Body of pancreas (tissue), 4 donors: ENCODE results near the gene CCDC124. TPM values are rescaled to one million over a fixed set of nuclear protein-coding genes. Genes with fewer than 3 reads are reported as not detected.

Experiments used
- ATAC-seq: fragments of 150-250 bp; one replicate; pipeline ENCODE4 v1.9.1; 2016
- DNase-seq, 4 donors: peaks; one replicate each; pipeline ENCODE4 v3.0.0-alpha.2; 2019
- H3K27ac ChIP-seq, 4 donors: fragments of 200-600 bp; sonication (generic); 1 replicate in 3 of 4; 2 replicates in 1 of 4; pipeline versions ENCODE4 v1.5.1 to v1.6.1; 2016 to 2019; ENCODE audit warnings: mild to moderate bottlenecking in 1 of 4, mixed read lengths in 1 of 4, moderate library complexity in 1 of 4
- H3K27me3 ChIP-seq, 2 donors: fragments of 200-600 bp; sonication (generic); one replicate each; pipeline ENCODE4 v1.6.0; 2016; ENCODE audit warnings: mild to moderate bottlenecking in 1 of 2
- H3K36me3 ChIP-seq, 2 donors: fragments of 200-600 bp; sonication (generic); replicated peaks in 1 of 2; 2 replicates each; pipeline ENCODE4 v1.5.1; 2016; ENCODE audit warnings: low read depth in 2 of 2; ENCODE audit not compliant: insufficient read depth in 1 of 2
- H3K4me1 ChIP-seq: fragments of 200-600 bp; sonication (generic); one replicate; pipeline ENCODE4 v1.6.0; 2016
- H3K4me3 ChIP-seq, 2 donors: fragments of 200-600 bp; sonication (generic); 1 replicate in 1 of 2; 2 replicates in 1 of 2; pipeline ENCODE4 v1.5.1; 2016 to 2019
- H3K9me3 ChIP-seq, 3 donors: fragments of 200-600 bp; sonication (generic); 1 replicate in 2 of 3; 2 replicates in 1 of 3; pipeline ENCODE4 v1.5.1; 2016
- POLR2A ChIP-seq, 3 donors: fragments of 450-650 bp; IDR thresholded peaks; one replicate each; pipeline ENCODE4 v1.6.1; 2016; ENCODE audit warnings: antibody characterized with exemption in 3 of 3, mild to moderate bottlenecking in 2 of 3
- WGBS, 2 donors: methylation state at CpG; one replicate each; pipeline ENCODE4 v1.1.5; 2017; 5-methylcytosine and 5-hydroxymethylcytosine counted together
- intact Hi-C: fragments of 100-400 bp; cut with DNase I; formaldehyde crosslinking; loops from one replicate; pipeline ENCODE4 v1.15.1; 2023
- total RNA-seq, 2 donors: library from RNA; depleted of rRNA; stranded (reverse); fragments of >200 nt; gene quantifications; one replicate each; pipeline ENCODE4 v1.1.0, GENCODE V29; 2016
- TF ChIP-seq, protein P1 (sequence below), 7 experiments: fragments of 450-650 bp in 4 of 7; fragments of 200-600 bp in 3 of 7; sonication (generic) in 3 of 7; IDR thresholded peaks; one replicate each; pipeline ENCODE4 v1.5.1; 2016 to 2019; ENCODE audit warnings: antibody characterized with exemption in 7 of 7

Gene CCDC124
- total RNA-seq, 2 donors from 2014 or later = 25.2 to 84.0 TPM

GRCh38 chr19:17973759-17974158 is 40.9 kb downstream of the CCDC124 start:
- H3K27ac ChIP-seq = no peak overlapping the region
- no peak for ATAC-seq
- 72 to 81% methylated on average over 6 to 12 of the region's 23 CpGs for WGBS, 2 donors
- H3K36me3 ChIP-seq = no peaks in the 10 kb centered on the region
- H3K9me3 ChIP-seq = no peaks in the 10 kb centered on the region
- no peak for DNase-seq
- no peak for TF ChIP-seq POLR2A (IDR thresholded peaks at IDR 0.05)
- TF ChIP-seq, protein P1, sequence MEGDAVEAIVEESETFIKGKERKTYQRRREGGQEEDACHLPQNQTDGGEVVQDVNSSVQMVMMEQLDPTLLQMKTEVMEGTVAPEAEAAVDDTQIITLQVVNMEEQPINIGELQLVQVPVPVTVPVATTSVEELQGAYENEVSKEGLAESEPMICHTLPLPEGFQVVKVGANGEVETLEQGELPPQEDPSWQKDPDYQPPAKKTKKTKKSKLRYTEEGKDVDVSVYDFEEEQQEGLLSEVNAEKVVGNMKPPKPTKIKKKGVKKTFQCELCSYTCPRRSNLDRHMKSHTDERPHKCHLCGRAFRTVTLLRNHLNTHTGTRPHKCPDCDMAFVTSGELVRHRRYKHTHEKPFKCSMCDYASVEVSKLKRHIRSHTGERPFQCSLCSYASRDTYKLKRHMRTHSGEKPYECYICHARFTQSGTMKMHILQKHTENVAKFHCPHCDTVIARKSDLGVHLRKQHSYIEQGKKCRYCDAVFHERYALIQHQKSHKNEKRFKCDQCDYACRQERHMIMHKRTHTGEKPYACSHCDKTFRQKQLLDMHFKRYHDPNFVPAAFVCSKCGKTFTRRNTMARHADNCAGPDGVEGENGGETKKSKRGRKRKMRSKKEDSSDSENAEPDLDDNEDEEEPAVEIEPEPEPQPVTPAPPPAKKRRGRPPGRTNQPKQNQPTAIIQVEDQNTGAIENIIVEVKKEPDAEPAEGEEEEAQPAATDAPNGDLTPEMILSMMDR (IDR thresholded peaks at IDR 0.05) = no peak
- intact Hi-C loops = no loop called here
- H3K27me3 ChIP-seq = no peaks in the 10 kb centered on the region
- no peak overlapping the region for H3K4me3 ChIP-seq
- H3K4me1 ChIP-seq = no peaks in the 10 kb centered on the region

- no peaks in the 10 kb centered on the region for H3K27me3 ChIP-seq
- ATAC-seq (no peak), DNase-seq (no peak)
- H3K4me1 ChIP-seq = no peaks in the 10 kb centered on the region
- intact Hi-C loops = no loop called here
- H3K27ac ChIP-seq = no peak overlapping the region
- 74% methylated on average over 6 of the region's 6 CpGs; no CpG with 5 or more reads in 1 of the 2 donors for WGBS, 2 donors
- no peaks in the 10 kb centered on the region for H3K36me3 ChIP-seq
- H3K4me3 ChIP-seq = no peak overlapping the region
- no peak for TF ChIP-seq POLR2A (IDR thresholded peaks at IDR 0.05)
- TF ChIP-seq, protein P1 (IDR thresholded peaks at IDR 0.05) = no peak
- H3K9me3 ChIP-seq = no peaks in the 10 kb centered on the region
Measured at GRCh38 chr19:17974551-17974950, 41.7 kb downstream of the CCDC124 start.

- no peak overlapping the region for H3K4me3 ChIP-seq
- no peaks in the 10 kb centered on the region for H3K27me3 ChIP-seq
- no peak for TF ChIP-seq POLR2A (IDR thresholded peaks at IDR 0.05)
- TF ChIP-seq, protein P1 (IDR thresholded peaks at IDR 0.05) = no peak
- no peak overlapping the region for H3K27ac ChIP-seq
- H3K4me1 ChIP-seq = no peaks in the 10 kb centered on the region
- ATAC-seq (no peak), DNase-seq (no peak)
- WGBS, 2 donors = 76 to 89% methylated on average over 8 of the region's 8 CpGs
- H3K36me3 ChIP-seq = no peaks in the 10 kb centered on the region
- H3K9me3 ChIP-seq = no peaks in the 10 kb centered on the region
- intact Hi-C loops = no loop called here
Measured at GRCh38 chr19:17975032-17975431, 42.2 kb downstream of the CCDC124 start.

- 81 to 87% methylated on average over 4 of the region's 4 CpGs for WGBS, 2 donors
- Histone ChIP-seq H3K36me3 (no peaks in the 10 kb centered on the region), H3K27me3 (no peaks in the 10 kb centered on the region), H3K9me3 (no peaks in the 10 kb centered on the region), H3K4me3 (no peak overlapping the region), H3K27ac (no peak overlapping the region), H3K4me1 (no peaks in the 10 kb centered on the region)
- ATAC-seq (no peak), DNase-seq (no peak)
- intact Hi-C loops = no loop called here
- no peak for TF ChIP-seq POLR2A (IDR thresholded peaks at IDR 0.05)
- TF ChIP-seq, protein P1 (IDR thresholded peaks at IDR 0.05) = no peak
Measured at GRCh38 chr19:17977021-17977420, 44.2 kb downstream of the CCDC124 start.

DNA sequence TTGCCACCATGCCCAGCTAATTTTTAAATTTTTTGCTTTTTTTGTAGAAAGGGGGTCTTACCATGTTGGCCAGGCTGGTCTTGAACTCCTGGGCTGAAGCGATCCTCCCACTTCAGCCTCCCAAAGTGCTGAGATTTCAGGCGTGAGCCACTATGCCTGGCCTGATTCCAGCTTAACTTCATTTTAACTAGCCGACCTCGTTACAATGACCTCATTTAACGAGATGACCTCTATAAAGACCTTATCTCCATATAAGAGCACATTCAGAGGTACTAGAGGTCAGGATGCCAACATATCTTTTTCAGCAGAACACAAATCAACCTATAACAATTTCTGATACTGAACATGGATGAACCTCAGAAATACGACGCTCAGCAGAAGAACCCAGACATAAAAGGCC is 44.7 kb downstream of the CCDC124 start:
- intact Hi-C loops = no loop called here
- no peak for ATAC-seq
- WGBS, 2 donors = 58 to 59% methylated on average over 7 of the region's 7 CpGs

More for the DNA sequence above, 44.7 kb downstream of the CCDC124 start:
- no peaks in the 10 kb centered on the region for H3K36me3 ChIP-seq
- no peaks in the 10 kb centered on the region for H3K9me3 ChIP-seq
- no peaks in the 10 kb centered on the region for H3K4me1 ChIP-seq
- DNase-seq = no peak
- no peaks in the 10 kb centered on the region for H3K27me3 ChIP-seq
- TF ChIP-seq, protein P1 (IDR thresholded peaks at IDR 0.05) = no peak
- no peak for TF ChIP-seq POLR2A (IDR thresholded peaks at IDR 0.05)
- H3K4me3 ChIP-seq = no peak overlapping the region
- H3K27ac ChIP-seq = no peak overlapping the region
